Ureter (tissue), 1 donor: ENCODE results near the gene SIRPA. TPM values are rescaled to one million over a fixed set of nuclear protein-coding genes. Genes with fewer than 3 reads are reported as not detected.
A peak's percentile ranks its signal among the peaks of the same experiment; 100 is the strongest.

ENCODE experiments used
- DNase-seq: peaks from one replicate; pipeline ENCODE4 v3.0.0-alpha.2; 2020; ENCODE audit warnings: low spot score
- total RNA-seq: library from RNA; stranded (reverse); gene quantifications from one replicate; pipeline ENCODE4 v1.2.4, GENCODE V29; 2023
- donor health status: DM: yes; HTN: yes; CAD: no.

Gene SIRPA
- total RNA-seq = 14.5 TPM

DNA sequence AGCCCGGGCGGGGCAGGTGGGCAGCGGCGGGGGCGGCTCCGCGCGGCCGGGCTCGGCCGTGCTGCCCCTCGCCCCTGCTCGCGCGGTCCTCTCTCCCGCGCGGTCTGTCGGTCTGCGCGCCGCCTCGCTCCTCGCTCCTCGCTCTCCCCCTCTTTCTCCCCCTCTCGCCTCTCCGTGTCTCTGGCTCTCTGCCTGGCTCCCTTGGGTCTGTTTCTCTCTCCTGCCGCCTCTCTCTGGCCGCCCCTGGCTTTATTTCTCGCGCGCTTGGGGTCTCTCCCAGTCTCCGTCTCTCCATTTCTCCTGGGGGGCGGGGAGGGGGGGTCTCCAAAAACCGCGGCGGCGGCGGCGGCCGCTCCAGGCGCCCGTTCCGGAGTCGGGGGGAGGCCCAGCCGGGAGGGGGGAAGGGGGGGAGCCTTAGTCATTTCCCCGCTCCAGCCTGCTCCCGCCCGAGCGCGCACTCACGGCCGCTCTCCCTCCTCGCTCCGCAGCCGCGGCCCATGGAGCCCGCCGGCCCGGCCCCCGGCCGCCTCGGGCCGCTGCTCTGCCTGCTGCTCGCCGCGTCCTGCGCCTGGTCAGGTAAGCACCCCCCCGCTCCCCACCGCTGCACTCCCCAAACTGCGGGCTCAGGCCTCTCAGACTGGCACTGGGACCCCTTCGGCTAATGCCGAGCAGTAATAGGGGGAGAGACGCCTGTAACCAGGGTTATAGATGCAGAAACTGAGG lies at the start of gene SIRPA:
SIRPA (plus strand) TSS at position 457 of the 723 bp plus-strand sequence; CDS start at position 498, 41 bp downstream.
- DNase-seq = peak; percentile 61

DNA sequence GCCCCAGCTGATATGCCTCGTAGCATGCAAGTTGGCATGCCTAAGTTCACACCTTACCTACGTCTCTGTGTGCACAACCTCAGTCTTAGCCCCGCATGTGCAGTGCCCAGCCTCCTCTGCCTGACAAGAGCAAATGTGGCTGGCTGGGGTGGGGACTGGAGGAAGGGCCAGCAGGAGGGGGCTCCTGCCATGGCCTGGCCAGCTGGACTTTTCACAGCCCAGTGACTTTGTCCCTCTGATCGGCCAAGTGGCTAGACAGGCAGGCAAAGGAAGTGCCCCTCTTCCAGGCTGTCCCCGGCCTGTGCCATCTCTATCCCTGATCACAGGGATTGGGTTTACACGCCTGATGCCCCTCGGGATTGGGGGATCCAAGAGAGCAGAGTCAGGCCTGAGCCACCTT lies 49.5 kb upstream of the SIRPA start:
- DNase-seq = no peak

DNA sequence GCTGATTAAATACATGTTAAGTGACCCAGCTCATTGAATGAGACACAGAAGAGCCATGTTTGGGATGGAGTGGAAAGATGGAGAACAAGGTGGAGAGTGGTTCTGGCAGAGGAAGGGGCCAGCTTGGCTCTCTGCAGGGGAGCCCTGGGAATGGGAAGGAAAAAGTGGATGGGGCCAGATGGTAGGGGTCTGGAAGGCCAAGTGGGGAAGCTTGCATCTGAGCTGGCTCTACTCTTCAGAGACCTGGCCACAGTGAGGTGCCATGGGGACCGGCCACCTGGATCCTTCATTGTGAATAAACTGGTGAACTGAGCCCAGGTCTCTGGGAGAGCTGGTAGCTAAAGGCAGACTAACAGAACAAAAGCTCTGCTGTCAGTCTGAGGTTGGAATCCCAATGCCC lies 48.9 kb upstream of the SIRPA start:
- DNase-seq = no peak

DNA sequence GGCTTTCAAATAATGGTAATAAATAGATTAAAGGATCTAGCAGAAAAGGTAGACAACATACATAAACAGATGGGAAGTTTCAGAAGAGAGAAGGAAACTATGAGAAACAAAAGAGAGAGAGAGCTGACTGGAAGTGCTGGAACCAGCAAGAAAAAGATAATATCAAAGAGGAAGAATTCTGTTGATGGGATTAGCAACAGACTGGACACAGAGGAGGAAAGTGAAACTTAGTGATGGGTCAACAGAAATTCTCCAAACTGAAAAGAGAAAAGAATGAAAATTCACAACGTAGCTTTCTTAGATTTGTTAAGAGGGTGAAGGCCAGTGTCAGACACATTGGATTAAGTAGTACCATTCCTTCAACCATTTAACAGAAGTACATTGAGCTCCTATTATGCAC lies 48.3 kb upstream of the SIRPA start:
- DNase-seq = no peak

DNA sequence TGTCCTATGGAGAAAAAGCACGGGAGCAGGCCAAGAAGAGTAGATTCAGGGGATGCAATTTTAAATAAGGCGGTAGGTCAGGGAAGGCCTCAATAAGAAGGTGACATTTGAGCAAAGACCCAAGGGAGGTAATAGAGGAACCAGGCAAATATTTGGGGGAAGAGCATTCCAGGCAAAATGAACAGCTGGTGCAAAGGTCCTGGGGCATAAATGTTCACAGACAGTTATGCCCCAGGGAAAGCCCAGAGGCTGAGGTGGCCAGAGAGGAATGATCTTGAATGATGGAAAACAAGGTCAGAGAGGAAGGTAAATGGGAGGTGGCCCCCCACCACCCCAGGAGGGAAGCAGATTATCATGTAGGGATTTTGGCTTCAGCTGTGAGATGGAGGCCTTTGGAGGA lies 47.4 kb upstream of the SIRPA start:
- DNase-seq = no peak

DNA sequence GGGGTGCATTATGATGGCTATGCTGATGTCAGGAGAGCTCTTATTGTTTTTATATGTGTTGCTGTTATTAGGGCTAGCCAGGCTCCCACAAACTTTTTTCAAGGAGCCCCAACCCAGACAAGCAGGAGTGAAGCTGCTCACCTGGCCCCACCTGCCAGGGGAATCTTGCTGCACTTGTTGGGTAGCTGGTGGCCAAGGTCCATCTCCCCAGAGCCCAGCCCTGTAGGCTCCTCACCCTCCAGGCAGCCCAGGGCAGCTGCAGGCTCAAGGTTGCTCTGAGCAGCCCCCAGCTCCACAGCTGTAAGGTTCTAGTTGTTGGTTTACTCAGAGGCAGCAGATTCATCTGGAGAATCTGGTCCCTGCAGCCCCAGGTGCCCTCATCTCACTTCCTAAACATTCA lies 46.8 kb upstream of the SIRPA start:
- no peak for DNase-seq

DNA sequence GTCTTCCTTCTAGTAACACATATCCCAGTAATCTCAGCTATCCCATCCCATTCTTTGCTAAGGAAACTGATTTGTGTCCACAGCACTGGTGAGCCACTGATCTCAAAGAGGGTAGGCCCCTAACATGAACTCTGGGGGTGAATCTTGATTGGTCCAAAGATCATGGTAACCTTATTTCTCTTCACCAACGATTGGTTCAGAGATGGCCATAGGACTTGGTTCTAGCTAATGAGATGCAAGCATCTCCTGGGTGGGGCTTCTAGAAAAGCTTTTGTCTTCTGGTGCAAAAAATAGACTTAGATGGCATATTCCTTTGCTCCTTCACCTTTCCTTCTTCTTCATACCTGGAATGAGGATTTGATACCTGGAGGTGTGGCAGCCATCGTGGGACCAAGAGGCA lies 43.8 kb upstream of the SIRPA start:
- DNase-seq = no peak

DNA sequence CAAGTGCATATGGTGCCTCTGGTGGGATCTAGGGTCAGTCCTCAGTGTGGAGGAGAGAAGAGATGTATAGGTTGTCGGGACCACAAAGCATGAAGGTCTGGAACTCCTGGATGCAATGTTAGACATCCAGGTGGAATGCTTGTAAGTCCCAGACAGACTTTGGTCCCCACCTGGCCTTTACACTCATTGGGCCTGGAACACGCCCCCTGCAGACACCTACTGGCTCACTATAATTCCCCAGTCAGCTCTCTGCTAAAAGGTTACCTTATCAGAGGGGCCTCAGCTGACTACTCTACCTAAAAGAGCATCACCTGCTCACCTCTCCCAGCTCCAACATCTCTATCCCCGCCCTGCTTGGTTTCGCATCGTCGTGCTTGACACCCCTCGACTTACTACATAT lies 41.7 kb upstream of the SIRPA start:
- DNase-seq = no peak

DNA sequence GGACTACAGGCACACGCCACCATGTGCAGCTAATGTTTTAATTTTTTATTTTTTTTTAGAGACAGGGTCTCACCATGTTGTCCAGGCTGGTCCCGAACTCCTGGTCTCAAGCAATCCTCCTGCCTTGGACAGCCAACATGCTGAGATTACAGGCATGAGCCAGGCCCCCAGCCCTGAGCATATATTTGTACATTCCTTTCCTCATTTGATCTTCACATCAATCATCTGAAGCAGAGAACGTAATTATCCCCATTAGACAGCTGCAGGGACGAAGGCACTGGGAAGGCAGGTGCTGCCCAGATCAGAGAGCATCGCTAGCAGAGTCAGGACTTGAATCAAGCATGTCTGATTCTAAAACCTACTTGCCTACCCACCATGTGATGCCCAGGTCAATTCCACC lies 41.0 kb upstream of the SIRPA start:
- no peak for DNase-seq

DNA sequence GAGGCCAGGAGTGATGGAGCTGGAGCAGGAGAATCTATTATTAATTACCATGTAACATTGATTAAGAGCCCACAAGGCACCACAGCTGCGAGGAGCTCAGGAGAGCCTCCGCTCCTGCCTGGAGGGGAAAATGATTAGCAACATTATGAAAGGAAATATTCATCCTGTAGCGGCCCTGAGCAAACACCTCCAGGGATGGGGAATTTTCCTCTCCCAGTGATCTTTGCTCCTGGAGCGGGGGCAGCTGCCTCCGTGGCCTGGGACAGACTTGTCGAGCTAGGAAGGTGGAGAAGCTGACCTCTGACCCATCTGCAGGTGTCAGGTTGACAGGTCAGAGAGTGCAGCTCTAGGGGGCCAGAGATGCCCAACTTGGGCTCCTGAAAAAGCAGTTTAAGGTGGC lies 40.1 kb upstream of the SIRPA start:
- no peak for DNase-seq

DNA sequence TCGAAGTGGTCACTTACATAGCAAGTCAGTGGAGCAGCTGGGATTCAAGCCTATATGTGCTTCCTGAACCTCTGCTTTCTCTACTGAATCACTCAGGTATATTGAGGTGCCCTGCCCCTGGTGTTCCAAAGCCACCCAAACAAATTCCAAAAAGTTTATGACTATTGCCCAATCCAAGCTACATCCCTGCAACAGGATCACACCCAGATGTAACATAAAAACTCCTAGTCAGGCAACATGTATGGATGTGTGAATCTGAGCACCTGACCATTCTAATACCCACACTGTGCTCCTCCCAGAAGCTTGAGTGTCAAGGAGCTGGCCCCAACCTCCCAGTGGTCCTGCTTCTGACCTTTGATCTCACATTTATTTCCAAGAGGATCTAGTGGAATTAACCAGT lies 39.5 kb upstream of the SIRPA start:
- DNase-seq = no peak

DNA sequence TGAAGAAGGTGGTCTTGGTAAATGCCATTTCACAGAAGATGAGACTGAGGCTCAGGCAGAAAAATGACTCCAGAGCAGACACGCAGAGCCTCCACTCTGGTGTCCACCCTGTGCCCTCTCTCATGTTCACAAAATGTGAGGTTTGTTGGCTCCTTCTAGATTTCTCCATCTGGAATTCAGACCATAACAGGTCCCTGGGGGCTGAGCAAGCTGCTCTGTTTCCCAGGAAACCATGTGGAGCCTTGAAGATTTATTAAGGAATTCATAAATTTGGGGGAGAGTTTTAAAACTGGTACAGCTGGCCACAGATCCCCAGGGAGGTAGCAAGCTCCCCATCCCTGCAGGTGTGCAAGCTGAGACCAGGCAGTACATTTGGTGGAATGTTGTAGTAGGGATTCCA lies 38.8 kb upstream of the SIRPA start:
- no peak for DNase-seq

DNA sequence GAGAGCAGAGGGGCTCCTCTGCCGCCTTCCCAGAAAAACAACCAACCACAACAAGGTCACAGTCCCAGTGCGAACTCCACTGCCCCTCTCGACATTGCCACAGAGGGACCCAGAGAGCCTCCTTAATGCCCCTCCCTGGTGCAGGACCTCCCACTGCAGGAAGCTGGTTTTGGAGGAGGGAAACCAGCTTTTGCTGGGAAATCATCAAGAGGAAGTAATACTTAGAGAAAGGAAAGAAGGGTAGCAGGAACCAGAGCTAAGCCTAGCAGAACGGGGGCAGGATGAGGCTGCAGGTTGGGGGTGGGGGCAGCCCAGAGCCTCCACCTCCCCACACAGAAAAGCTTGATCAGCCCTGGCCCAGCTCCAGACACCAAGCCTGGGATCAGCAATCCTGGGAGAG lies 37.7 kb upstream of the SIRPA start:
- DNase-seq = no peak

DNA sequence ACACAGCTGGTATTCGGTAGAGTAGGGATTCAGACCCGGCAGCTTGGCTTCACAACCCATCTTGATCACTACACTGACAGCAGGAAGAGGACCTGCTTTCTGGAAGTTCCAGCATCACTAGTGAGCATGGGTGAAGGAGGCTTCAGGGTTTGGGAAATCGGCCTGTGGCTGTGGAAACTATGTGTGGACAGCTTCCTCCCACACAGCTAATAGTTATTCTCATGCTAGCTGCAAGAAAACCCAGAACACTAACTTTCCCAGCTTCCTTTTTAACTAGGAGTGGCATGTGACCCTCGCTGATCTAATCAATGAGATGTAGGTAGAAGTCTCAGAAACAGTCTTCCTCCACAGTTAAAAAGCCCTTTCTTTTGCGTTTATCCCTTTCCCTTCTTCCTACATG lies 36.3 kb upstream of the SIRPA start:
- DNase-seq = no peak

DNA sequence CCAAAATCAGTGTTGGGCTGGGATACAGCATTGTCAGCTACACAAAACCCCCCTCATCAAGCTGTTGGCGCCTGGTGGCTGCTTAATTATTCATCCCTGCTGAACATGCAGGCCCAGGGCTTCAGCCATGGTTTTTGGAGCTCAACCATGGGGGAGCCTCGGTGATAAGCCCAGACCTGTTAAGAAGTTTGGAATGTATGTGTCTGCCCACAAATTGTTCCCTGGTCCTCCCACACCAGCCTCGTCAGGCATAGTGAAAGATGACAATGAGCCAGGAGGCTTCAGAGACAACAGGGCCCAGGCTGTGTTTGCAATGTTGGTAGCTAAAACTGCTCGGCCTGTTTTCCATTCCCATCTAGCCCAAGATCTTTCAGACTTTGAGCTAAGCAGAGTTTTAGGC lies 34.8 kb upstream of the SIRPA start:
- no peak for DNase-seq

DNA sequence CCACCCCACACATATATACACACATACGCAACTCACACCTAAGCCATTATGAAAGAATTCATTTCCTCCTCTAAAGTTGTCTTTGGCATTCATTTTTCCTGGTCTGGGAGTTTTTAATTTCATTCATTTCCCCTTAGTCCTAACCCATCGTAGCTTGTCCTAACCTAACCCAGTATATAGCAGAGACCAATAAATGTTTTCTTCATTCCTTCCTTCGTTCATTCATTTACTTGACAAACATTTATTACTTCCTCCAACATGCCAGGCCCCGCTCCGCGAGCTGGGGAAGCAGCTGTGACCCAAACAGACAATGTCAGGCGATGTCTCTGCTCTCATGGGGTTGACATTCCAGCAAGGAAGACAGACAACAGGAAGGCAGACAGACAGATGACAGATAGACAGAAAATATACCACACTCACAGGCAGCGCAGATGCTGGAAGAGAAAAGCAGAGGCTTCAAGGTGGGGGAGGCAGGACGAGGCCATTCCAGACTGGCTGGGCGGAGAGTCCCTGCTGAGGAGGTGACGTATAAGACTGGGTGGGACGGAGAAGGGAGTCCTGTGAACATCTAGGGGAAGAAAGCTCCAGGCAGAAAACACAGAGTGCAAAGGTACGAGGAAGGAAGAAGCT lies 33.7 kb upstream of the SIRPA start:
- no peak for DNase-seq

DNA sequence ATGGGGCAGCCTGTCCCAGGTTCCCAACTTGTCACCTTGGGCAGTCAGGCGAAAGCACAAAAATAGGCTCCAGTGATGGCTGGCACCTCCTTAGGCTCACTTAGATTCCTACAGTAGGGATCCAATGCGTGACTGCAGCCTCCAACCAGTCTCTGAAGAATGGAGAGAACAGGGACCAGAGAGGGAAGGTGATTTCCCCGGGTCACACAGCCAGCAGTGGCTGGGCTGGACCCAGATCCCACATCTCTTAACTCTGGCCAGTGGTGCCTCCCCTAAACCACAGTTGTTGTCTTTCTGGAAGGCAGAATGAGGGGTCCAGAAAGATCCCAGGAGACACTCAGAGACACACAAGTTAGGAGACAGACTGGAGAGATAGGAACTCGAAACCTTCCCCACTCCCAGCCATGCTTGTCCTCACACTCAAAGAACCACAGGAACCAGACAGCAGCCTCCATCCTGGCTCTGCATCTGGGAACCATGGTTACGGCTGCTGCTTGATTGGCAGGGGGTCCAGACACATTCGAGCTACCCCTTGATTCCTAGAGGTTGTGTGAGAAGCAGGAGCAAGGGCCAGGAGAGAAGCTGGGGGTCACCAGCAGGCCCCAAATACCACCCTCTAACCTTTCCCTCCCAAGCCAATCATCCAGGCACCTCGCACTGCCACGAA lies 33.1 kb upstream of the SIRPA start:
- DNase-seq = no peak

DNA sequence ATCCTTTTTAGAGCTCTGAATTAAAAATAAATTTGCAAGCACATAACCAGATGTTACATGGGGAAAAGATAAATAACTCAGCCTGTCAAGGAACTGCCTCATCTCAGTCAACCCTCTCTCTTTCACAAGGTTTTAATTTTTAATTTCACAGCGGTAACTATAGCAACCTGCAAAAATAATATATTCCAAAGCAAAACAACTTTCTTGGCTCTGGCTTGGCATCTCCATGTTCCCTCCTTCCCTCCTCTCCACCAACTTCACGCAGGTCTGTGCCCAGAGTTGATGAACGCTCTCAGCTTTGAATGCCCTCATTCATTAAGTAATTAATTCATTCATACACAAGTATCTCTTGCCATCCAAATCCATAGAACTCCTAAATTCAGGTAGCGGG lies 32.5 kb upstream of the SIRPA start:
- no peak for DNase-seq

DNA sequence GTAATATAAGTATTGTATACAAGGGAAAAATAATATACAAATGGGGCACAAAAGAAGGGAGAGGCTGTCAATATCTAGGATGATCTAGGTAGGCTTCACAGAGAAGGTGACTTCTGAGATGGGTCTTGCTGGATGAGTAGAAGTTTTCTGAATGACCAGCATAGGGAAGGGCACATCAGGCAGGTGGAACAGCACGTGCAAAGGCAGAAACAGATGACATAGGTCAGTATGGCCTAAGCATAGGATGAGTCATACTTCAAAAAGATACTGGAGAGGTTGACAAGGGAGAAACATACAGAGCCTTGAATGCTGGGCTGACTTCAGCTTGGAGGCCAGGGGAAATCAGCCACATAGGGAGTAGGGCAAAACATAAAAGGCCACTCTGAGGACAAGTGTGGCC lies 31.9 kb upstream of the SIRPA start:
- no peak for DNase-seq

DNA sequence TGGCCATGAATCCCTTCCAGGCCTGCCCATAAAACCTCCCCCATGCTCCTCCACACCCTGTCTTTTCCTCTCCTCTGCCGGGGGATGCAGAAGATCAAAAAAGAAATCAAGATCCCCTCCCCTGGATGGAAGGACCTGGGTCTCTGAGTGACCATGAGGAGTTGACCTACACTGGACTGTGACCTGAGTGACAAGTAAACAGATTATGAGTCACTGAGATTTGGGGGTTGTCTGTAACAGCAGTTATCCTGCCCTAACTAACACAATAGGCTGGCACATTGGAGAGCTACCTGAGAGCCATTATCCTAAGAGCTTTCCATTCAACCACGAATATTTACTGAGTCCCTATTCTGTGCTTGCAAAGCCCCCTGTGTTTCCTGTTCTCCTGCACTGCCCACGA lies 28.4 kb upstream of the SIRPA start:
- DNase-seq = no peak

DNA sequence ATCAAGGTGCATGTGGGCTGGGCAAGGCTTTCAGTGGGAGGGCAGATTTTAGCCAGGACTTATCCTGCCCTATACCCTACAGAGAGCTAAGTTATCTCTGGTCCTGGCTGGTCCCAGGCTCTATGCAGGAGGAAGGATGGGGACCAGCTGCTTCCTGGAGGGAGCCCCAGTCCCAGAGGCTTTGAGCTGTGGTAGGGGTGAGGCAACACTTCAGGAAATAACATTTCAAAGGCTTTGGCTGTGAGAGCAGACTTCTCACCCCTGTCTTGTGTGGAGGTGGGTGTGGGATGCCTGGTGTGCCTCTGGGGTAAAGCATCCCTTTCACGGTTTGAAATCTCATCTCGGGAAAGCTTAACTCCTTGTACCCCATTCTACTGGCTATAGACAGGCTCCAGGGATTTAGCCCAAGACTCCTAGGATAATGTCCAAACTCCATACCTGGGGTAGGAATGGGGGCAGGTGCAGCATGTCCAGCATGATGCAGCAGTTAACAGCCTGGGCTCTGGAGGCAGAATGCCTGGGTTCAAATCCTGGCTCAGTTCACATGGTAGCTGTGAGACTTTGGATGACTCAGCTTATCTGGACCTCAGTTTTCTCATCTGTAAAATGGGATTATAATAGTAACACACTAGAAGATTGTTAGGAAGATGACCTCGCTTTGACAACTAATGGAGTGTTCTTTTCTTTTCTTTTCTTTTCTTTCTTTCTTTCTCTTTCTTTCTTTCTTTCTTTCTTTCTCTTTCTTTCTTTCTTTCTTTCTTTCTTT lies 27.5 kb upstream of the SIRPA start:
- no peak for DNase-seq

DNA sequence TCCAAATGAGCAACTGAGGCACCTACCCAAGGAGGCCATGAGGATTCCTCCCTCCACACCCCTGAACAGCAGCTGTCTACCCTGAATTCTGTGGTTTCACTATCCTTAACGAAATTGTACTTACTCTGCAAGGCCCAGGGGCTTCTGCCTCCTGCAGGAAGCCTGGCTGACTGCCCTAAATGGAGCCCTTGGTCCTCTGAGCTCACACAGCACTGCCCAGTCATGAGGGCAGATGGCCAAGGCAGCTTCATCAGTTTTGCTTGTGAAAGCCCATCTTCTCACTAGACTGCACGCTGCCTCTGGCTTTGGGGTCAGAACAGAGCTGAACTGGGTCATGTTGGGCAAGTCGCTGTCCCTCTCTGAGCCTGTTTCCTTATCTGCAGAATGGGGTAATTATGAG lies 26.4 kb upstream of the SIRPA start:
- no peak for DNase-seq

DNA sequence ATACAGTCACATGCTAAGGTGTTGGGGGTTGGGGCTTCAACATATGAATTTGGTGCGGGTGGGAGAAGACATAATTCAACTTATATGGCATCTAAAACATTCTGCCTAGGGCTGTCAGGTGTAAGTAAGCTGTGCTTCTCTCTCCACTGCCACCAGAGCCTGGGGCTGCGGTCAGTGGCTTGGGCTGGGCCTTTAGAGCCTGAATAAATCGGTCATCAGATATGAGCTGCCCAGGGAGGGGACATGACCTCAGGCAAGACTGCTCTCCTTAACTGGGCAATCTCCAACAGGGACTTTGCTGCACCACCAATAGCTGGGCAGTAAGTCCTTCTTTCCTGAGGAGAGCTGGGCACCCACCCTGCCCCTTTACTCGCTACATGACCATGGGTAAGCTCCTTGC lies 24.9 kb upstream of the SIRPA start:
- no peak for DNase-seq
